Nephron progenitor cell (in vitro differentiated cells): ENCODE results near the gene PTPRCAP.
"Not testable (repeated sequence)": the region's sequence is repeated elsewhere in the genome, so short reads cannot be mapped to it uniquely, and the experiment has no call there.

Source experiments
- DNase-seq: peaks from one replicate; pipeline ENCODE4 v3.0.0; 2021
- H3K27ac Mint-ChIP-seq: 2 replicates; pipeline ENCODE4 v1.8.0; 2021; ENCODE audit warnings: mild to moderate bottlenecking, moderate library complexity, mixed read lengths
- H3K27me3 Mint-ChIP-seq: 2 replicates; pipeline ENCODE4 v1.8.0; 2021; ENCODE audit warnings: mild to moderate bottlenecking, low read depth, mixed read lengths; ENCODE audit not compliant: poor library complexity
- H3K36me3 Mint-ChIP-seq: 2 replicates; pipeline ENCODE4 v1.8.0; 2021; ENCODE audit warnings: low read depth, mixed read lengths
- H3K4me1 Mint-ChIP-seq: 2 replicates; pipeline ENCODE4 v1.8.0; 2021; ENCODE audit warnings: mixed read lengths
- H3K4me3 Mint-ChIP-seq: 2 replicates; pipeline ENCODE4 v1.8.0; 2021; ENCODE audit warnings: mild to moderate bottlenecking, moderate library complexity, mixed read lengths
- H3K9me3 Mint-ChIP-seq: 2 replicates; pipeline ENCODE4 v1.8.0; 2021; ENCODE audit warnings: mild to moderate bottlenecking, moderate library complexity, mixed read lengths
- CTCF ChIP-seq: fragments of 200-600 bp; sonication (generic); IDR thresholded peaks from 2 replicates; pipeline ENCODE4 v1.5.0; 2021; ENCODE audit warnings: antibody characterized with exemption

The PTPRCAP gene

GRCh38 chr11:67405688-67406339 lies 31.7 kb downstream of the PTPRCAP start:
- no peaks in the 10 kb centered on the region for H3K36me3 Mint-ChIP-seq
- H3K27ac Mint-ChIP-seq, result no peak overlapping the region
- H3K9me3 Mint-ChIP-seq, result no peaks in the 10 kb centered on the region
- DNase-seq, result no peak
- H3K4me1 Mint-ChIP-seq, result peaks cover 35% of the 10 kb centered on the region
- TF ChIP-seq CTCF, result no peak
- H3K4me3 Mint-ChIP-seq, result no peak overlapping the region
- peaks cover 4% of the 10 kb centered on the region for H3K27me3 Mint-ChIP-seq

GRCh38 chr11:67405196-67405567 lies 32.3 kb downstream of the PTPRCAP start:
- Mint-ChIP-seq H3K9me3 (no peaks in the 10 kb centered on the region), H3K27me3 (peaks cover 4% of the 10 kb centered on the region), H3K4me3 (no peak overlapping the region), H3K36me3 (no peaks in the 10 kb centered on the region), H3K27ac (no peak overlapping the region), H3K4me1 (peaks cover 35% of the 10 kb centered on the region)
- no peak for TF ChIP-seq CTCF
- DNase-seq, result no peak

GRCh38 chr11:67404515-67405195 lies 32.8 kb downstream of the PTPRCAP start:
- Mint-ChIP-seq H3K4me1 (peaks cover 36% of the 10 kb centered on the region), H3K27ac (peak overlapping the region; percentile 73), H3K36me3 (no peaks in the 10 kb centered on the region), H3K27me3 (peaks cover 4% of the 10 kb centered on the region), H3K4me3 (no peak overlapping the region), H3K9me3 (no peaks in the 10 kb centered on the region)
- DNase-seq, result no peak
- no peak for TF ChIP-seq CTCF

GRCh38 chr11:67403085-67403484 lies 34.4 kb downstream of the PTPRCAP start:
- not testable (repeated sequence) for DNase-seq, H3K9me3 Mint-ChIP-seq, H3K36me3 Mint-ChIP-seq, H3K27me3 Mint-ChIP-seq, H3K4me3 Mint-ChIP-seq
- Mint-ChIP-seq H3K27ac (peak overlapping the region; percentile 93), H3K4me1 (peaks cover 40% of the 10 kb centered on the region)

- H3K27me3 Mint-ChIP-seq, H3K9me3 Mint-ChIP-seq, H3K27ac Mint-ChIP-seq, H3K36me3 Mint-ChIP-seq, H3K4me3 Mint-ChIP-seq, DNase-seq: not testable (repeated sequence)
- peaks cover 41% of the 10 kb centered on the region for H3K4me1 Mint-ChIP-seq
These were observed 35.2 kb downstream of the PTPRCAP start for GRCh38 chr11:67402192-67402839.

- peaks cover 4% of the 10 kb centered on the region for H3K36me3 Mint-ChIP-seq
- DNase-seq, result peak; percentile 94
- H3K9me3 Mint-ChIP-seq, result no peaks in the 10 kb centered on the region
- H3K4me3 Mint-ChIP-seq, result peak within 1 kb of the TSS; percentile 85
- H3K27me3 Mint-ChIP-seq, result no peaks in the 10 kb centered on the region
- peak; percentile 23 for TF ChIP-seq CTCF
- no peak within 1 kb of the TSS for H3K27ac Mint-ChIP-seq
- peaks cover 44% of the 10 kb centered on the region for H3K4me1 Mint-ChIP-seq
These were observed 35.8 kb downstream of the PTPRCAP start, which contains the start of gene PPP1CA for GRCh38 chr11:67401495-67402191. Gene PPP1CA, minus strand, starts transcription at chr11:67401858. Its CDS starts 76 bp downstream, at chr11:67401782.
